T-helper 2 cell (primary cell): Measurements from ENCODE around the gene OBSCN.

ENCODE experiments used
- DNase-seq, 5 experiments: peaks; one replicate each; pipeline versions ENCODE4 v3.0.0 to v3.0.0-alpha.2; 2012 to 2022

The OBSCN gene

GRCh38 chr1:228403231-228403631 lies 195.4 kb downstream of the OBSCN start:
- no peak for DNase-seq

DNA sequence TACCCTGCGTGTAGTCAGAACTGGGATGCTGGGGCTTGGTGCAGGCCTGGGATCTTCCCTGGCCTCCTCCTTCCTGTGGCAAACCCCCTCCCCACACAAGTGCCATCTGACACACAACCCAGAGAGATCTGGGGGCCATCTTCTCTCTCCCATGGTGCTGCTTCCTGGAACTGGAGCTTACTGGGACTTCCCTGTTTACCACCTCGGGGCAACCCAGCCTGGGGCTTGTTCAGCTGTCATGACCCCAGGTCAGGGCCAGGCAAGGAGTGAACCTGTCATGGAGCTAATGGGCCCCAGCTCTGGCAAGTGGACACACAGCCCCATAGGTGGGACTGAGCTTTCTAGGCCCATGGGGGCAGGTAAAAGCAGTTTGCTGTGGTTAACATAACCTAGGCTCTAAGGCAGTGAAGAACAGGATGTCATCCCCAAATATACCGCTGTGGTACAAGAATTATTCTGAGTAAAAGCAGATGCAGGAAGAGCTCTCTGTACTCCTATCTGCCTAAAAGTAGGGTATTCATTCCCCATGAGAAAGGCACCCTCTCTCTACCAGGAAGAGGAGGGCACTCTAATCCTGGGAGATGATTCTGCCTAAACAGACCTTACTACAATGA lies 196.4 kb downstream of the OBSCN start:
- DNase-seq = peak in 1 of 5 experiments; percentile 54

DNA sequence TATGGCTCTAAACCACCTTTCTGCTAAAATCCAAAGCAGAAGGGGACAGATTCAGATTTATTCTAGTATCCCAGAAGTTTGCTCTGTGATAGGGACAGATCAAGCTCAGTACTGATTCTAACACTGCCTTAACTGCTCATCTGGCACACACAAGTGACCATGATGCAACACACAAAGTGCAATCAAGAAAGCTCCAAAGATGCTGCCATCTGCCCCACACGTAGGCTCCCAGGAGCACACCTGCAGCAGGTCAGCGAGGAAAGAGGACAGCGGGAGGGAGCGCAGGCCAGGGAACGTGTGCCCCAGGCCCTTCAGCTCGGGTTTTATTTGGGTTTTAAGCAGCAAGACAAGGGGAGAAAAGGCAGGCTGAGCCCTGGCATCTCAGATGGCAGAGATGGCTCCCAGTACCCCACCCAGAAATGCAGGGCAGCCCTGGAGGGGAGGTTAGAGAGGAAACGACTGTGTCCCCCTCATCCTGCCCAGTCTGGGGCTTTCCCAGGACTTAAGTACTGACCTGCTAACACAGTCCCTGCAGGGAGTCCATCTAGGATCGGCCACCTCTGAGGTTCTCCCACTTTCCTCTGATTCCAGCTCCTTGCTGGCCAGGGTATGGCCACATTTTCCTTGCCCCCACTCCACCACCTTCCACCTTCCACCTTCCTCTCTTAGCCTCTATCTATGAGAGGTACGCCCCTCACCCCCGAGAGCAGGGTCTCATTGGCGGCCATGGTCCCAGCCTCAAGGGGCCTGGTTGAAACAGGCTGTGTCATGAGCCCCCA lies 197.5 kb downstream of the OBSCN start:
- no peak for DNase-seq

DNA sequence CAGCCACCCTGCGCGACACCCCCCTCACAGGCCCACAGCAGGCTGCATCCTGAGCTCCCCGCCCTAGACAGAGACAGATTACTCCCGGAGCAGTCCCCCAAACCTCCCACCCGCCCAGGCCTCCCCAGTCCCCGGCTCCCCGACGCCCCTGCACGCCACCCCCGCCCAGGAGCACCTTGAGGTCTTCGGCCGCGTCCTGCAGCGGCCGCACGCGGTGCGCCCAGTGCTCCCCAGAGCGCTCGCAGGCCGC lies 198.1 kb downstream of the OBSCN start:
- no peak for DNase-seq

GRCh38 chr1:228407106-228408040 lies 199.5 kb downstream of the OBSCN start:
- DNase-seq = no peak

DNA sequence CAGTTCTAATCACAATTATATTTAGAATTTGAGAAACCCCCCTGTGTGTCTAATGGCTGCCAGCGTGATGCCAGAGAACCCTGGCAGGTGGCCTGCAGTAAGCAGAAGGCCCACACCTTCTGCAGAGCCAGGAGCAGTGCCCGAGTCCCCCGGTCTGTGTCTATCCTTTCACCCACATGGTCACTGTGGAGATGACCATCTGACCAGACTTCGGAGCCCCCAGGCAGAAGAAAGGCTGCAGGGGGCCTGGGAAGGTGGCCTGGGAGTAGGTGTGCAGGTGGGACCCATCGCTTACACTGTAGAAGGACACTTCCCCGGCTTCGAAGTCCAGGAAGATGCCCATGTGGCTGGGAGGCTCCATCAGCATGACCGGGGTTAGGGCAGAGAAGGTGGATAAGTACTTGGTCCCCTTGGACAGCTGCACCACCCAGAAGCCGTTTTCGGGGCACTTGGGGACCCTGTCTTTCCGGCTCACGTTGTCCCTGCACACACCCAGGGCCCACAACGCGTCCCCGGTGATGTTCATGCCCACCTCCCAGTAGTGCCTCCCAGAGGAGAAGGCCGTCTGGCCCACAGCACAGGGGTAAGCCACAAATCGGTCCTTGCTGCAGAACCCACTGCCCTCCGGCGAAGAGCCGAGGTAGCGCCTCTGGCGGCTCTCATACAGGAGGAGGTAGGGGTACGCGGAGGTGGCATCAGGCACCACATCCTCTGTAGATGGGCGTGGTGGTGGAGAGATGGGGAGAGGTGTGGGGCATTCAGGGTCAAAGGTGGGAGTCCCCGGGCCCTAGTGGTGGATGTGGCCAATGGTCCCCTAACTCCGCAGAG lies 200.4 kb downstream of the OBSCN start:
- no peak for DNase-seq

DNA sequence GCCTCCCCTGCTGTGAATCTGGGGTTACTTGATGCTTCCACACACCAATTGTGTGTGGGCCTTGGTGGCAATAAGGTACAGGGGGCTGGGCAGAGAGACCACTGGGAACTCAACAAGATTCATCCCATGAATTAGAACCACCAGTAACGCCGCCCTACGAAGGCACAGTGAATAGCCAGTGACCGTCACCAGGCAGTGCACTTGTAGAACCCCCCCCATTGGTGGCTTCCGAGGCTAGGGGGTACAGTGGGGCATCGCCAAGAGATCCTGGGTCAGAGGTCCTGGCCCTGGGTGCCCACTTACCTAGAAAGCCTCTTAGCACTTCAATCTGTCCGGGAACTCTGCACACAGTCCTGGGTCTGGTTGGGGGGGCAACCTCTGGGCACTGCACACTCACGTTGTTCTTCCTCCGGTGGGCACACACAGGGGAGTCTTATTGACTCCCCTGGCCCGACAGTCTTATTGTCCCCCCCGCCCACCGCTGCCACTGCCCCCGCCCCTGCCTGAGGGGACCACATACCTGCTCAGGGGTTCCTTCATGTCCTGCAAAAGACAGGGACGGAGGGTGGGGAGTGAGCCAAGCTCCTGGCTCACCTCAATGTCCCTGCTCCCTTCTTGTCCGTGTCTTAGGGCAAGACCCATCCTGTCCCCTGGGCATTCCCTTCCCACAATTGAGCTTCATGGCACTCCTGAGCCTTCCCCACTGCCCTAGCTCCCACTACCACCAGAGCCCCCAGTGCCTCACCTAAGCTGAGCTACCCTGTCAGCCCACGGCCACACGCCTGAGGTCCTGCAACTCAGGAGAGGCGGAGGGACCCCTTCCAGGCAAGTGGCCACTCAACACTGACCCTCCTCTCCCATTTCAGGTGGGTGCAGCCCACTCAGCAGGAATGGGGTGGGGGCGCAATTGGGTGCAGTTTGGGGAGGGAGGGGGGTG lies 201.3 kb downstream of the OBSCN start:
- DNase-seq = no peak

DNA sequence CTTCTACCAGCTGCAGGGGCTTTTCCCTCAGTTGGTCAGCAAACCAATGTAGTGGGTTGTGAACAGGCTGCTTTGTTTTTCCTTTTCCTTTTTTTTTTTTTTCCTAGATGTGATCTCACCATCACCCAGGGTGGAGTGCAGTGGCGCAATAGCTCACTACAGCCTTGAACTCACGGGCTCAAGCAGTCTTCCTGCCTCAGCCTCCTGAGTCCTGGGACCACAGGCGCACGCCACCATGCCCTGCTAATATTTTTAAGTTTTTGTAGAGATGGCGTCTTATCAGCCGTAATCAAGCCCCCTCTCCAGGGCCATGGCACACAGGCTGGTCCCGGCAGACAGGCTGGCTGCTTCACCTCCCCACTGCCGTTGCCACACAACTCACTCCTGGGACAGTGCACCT lies 202.2 kb downstream of the OBSCN start:
- DNase-seq = no peak

GRCh38 chr1:228410671-228411070 lies 202.8 kb downstream of the OBSCN start:
- no peak for DNase-seq

- DNase-seq = no peak
Observed at GRCh38 chr1:228411121-228411520, 203.3 kb downstream of the OBSCN start.

- DNase-seq = no peak
Observed at GRCh38 chr1:228411548-228412430, 203.9 kb downstream of the OBSCN start.

DNA sequence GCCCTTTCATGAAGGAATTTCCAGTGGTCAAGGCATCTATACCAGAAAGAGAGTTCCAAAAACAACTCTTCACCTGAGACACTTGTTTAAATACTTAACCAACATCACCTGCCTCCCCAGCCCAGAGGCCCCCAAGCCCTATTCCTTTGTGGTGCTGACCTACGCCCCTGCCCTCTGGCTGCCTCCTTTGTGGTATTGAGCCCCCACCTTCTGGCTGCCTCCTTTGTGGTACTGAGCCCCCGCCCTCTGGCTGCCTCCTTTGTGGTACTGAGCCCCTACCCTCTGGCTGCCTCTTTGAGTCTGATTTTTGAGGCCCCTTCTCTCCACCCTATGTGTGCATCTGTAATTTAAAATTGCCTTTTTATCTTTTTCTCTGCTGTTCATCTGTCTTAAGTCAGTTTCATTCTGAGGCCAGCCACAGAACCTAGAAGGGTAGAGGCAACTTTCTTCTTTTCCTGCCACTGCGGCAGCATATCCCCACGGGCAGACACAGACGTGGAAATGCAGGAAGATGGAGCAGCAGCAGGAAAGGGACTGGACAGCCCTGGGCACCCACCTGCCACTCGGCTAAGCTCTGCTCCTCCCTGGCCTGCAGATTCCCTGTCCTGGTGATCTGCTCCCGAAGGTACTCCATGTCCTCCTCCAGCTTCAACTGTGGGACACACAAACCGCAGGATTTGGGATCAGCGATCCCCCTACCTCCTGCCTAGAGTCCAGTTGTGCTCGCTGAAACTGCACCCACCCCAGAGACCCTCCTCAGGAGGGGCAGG lies 205.6 kb downstream of the OBSCN start:
- no peak for DNase-seq

- DNase-seq = no peak
Observed at GRCh38 chr1:228414511-228415211, 206.8 kb downstream of the OBSCN start.

- no peak for DNase-seq
Observed at GRCh38 chr1:228415221-228415620, 207.4 kb downstream of the OBSCN start.

DNA sequence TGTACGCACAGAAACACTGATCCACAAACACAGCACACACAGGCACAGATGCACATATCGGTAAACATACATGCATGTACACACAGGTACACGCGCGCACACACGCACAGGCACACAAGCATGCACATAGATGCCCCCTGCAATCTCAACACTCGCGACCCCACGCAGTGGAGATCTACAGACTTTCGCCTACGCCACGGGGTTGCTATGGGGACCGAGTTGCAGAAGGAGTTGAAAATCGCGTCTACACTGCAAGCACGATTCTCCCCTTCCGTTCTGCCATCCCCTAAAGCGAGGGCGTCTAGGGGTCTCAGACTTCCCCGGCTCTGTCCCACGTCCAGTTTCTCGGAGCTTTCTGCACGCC lies 208.0 kb downstream of the OBSCN start:
- no peak for DNase-seq

GRCh38 chr1:228416217-228416933 lies 208.5 kb downstream of the OBSCN start, which contains the start of gene TRIM17:
Gene TRIM17, minus strand, starts transcription at chr1:228416861. Its CDS starts 1,789 bp downstream, at chr1:228415072.
- peak in 1 of 5 experiments; percentile 69 for DNase-seq

DNA sequence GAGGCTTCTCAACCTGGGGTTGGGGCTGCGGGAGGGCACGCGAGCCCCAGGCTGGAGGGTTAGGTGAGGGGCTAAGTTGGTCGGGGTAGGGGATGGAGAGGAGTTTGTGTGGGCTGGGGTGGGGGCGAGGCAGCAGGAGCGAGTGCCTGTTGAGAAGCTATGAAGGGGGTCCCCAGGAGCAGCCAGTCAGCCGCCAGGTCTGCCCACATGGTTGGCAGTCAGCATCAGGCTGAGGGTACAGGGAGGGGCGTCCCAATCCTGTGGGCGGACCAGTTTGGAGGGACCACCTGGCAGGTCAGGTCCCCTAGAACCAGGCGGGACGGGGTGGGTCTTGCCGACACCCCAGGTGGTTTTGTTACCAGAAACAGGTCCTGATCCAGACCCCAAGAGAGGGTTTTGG lies 209.2 kb downstream of the OBSCN start:
- no peak for DNase-seq

DNA sequence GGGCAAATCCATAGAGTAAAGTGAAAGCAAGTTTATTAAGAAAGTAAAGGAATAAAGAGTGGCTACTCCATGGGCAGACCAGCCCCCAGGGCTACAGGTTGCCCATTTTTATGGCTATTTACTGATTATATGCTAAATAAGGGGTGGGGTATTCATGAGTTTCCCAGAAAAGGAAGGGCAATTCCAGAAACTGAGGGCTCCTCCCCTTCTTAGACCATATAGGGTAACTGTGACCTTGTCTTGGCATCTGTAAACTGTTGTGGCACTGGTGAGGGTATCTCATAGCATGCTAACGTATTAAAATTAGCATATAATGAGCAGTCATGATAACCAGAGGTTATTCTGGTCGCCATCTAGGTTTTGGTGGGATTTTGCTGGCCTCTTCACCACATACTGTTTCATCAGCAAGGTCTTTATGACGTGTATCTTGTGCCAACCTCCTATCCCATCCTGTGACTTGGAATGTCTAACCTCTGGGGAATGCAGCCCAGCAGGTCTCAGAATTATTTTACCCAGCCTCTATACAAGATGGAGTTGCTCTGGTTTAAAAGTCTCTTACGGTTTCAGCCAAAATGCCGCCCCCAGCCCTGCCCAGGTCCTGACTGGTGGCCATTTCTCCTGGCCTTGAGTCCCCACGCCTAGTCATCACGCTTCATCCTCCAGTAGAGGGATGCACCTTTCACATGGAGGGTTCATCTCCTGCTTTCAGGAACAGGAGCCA lies 209.8 kb downstream of the OBSCN start:
- DNase-seq = no peak
